GM21528 (cell line): ENCODE measurements around the gene FLNA.

Source experiments
- ATAC-seq: cut with Tn5 transposase; IDR thresholded peaks from one replicate; pipeline ENCODE4 v1.9.1; 2021; ENCODE audit warnings: mild to moderate bottlenecking, moderate library complexity; ENCODE audit not compliant: unreplicated experiment, low FRiP score

The FLNA gene

GRCh38 chrX:154359362-154360154, 14.9 kb downstream of the FLNA start:
- no peak for ATAC-seq

GRCh38 chrX:154358829-154359228, 15.6 kb downstream of the FLNA start:
- no peak for ATAC-seq

- no peak for ATAC-seq
Measured at GRCh38 chrX:154358011-154358410, 16.4 kb downstream of the FLNA start.

- no peak for ATAC-seq
Measured at GRCh38 chrX:154357205-154357604, 17.2 kb downstream of the FLNA start.

GRCh38 chrX:154356596-154356995, 17.8 kb downstream of the FLNA start:
- no peak for ATAC-seq

GRCh38 chrX:154355776-154356140, 18.7 kb downstream of the FLNA start:
- ATAC-seq, result no peak

- ATAC-seq, result no peak
Measured at GRCh38 chrX:154355094-154355775, 19.2 kb downstream of the FLNA start.

- ATAC-seq, result no peak
Measured at GRCh38 chrX:154354516-154354915, 19.9 kb downstream of the FLNA start.

GRCh38 chrX:154354013-154354412, 20.4 kb downstream of the FLNA start:
- no peak for ATAC-seq

- no peak for ATAC-seq
Measured at GRCh38 chrX:154353172-154353843, 21.1 kb downstream of the FLNA start.

GRCh38 chrX:154352466-154352865, 22.0 kb downstream of the FLNA start:
- ATAC-seq, result no peak

GRCh38 chrX:154352012-154352401, 22.4 kb downstream of the FLNA start:
- no peak for ATAC-seq

- ATAC-seq, result no peak
Measured at GRCh38 chrX:154351183-154352011, 23.0 kb downstream of the FLNA start.

GRCh38 chrX:154350429-154351182, 23.8 kb downstream of the FLNA start:
- ATAC-seq, result no peak

- ATAC-seq, result no peak
Measured at GRCh38 chrX:154349979-154350378, 24.5 kb downstream of the FLNA start.

- ATAC-seq, result no peak
Measured at GRCh38 chrX:154349359-154349935, 25.0 kb downstream of the FLNA start.

- no peak for ATAC-seq
Measured at GRCh38 chrX:154348646-154349358, 25.6 kb downstream of the FLNA start.

GRCh38 chrX:154348114-154348531, 26.3 kb downstream of the FLNA start:
- no peak for ATAC-seq

GRCh38 chrX:154343620-154344019, 30.8 kb downstream of the FLNA start:
- peak; percentile 36 for ATAC-seq
